Gastrocnemius medialis (tissue), 4 donors: ENCODE data around the gene PLXNB3. TPM values are rescaled to one million over a fixed set of nuclear protein-coding genes. Genes with fewer than 3 reads are reported as not detected.

ENCODE experiments used
- ATAC-seq, 2 donors: fragments of 150-250 bp; one replicate each; pipeline ENCODE4 v1.9.1; 2016
- DNase-seq, 2 donors: peaks; one replicate each; pipeline ENCODE4 v3.0.0-alpha.2; 2019
- H3K27ac ChIP-seq, 4 donors: fragments of 200-600 bp; sonication (generic); 1 replicate in 1 of 4; 2 replicates in 3 of 4; pipeline ENCODE4 v1.5.1; 2016 to 2018; ENCODE audit warnings: mild to moderate bottlenecking in 2 of 4, moderate library complexity in 1 of 4
- H3K27me3 ChIP-seq, 3 donors: fragments of 200-600 bp; sonication (generic) in 2 of 3; 1 replicate in 1 of 3; 2 replicates in 2 of 3; pipeline versions ENCODE4 v1.5.1 to v1.6.0; 2016 to 2019; ENCODE audit warnings: mild to moderate bottlenecking in 1 of 3, moderate library complexity in 1 of 3
- H3K36me3 ChIP-seq, 2 donors: fragments of 200-600 bp; sonication (generic) in 1 of 2; one replicate each; pipeline ENCODE4 v1.5.1; 2017 to 2018
- H3K4me1 ChIP-seq, 2 donors: fragments of 200-600 bp; sonication (generic) in 1 of 2; one replicate each; pipeline ENCODE4 v1.5.1; 2016 to 2017; ENCODE audit warnings: mild to moderate bottlenecking in 2 of 2
- H3K4me3 ChIP-seq, 4 donors: fragments of 200-600 bp; sonication (generic) in 3 of 4; 1 replicate in 1 of 4; 2 replicates in 3 of 4; pipeline ENCODE4 v1.5.1; 2016 to 2019; ENCODE audit warnings: mild to moderate bottlenecking in 2 of 4
- H3K9me3 ChIP-seq, 3 donors: fragments of 200-600 bp; sonication (generic) in 2 of 3; 1 replicate in 1 of 3; 2 replicates in 2 of 3; pipeline ENCODE4 v1.5.1; 2016 to 2019
- POLR2A ChIP-seq, 2 donors: fragments of 450-650 bp; IDR thresholded peaks; one replicate each; pipeline ENCODE4 v1.6.1; 2017; ENCODE audit warnings: antibody characterized with exemption in 2 of 2, mild to moderate bottlenecking in 2 of 2, moderate library complexity in 2 of 2
- in situ Hi-C, 4 donors: fragments of 200-750 bp; cut with MboI; loops; one replicate each; pipeline versions ENCODE4 v1.15.0 to v1.8.0; 2017; ENCODE audit warnings: low sequenced_read_pairs in 4 of 4
- intact Hi-C: fragments of 100-400 bp; cut with DNase I; formaldehyde crosslinking; loops from one replicate; pipeline ENCODE4 v1.15.1; 2023; ENCODE audit warnings: low total_unique reads
- total RNA-seq, 4 donors: library from RNA; depleted of rRNA; stranded (reverse); fragments of >200 nt; gene quantifications; one replicate each; pipeline versions ENCODE4 v1.1.0 to v1.2.3, GENCODE V29; 2016
- TF ChIP-seq, protein P1 (sequence below), 5 experiments: fragments of 450-650 bp in 3 of 5; fragments of 200-600 bp in 2 of 5; sonication (generic) in 2 of 5; IDR thresholded peaks in 4 of 5; conservative IDR thresholded peaks in 1 of 5; 1 replicate in 4 of 5; 2 replicates in 1 of 5; pipeline ENCODE4 v1.5.1; 2016 to 2019; ENCODE audit warnings: antibody characterized with exemption in 5 of 5, mild to moderate bottlenecking in 3 of 5, moderate library complexity in 3 of 5

PLXNB3 gene
- total RNA-seq, 4 donors from 2014 or later, result 0.10 to 1.1 (median 0.13) TPM

DNA sequence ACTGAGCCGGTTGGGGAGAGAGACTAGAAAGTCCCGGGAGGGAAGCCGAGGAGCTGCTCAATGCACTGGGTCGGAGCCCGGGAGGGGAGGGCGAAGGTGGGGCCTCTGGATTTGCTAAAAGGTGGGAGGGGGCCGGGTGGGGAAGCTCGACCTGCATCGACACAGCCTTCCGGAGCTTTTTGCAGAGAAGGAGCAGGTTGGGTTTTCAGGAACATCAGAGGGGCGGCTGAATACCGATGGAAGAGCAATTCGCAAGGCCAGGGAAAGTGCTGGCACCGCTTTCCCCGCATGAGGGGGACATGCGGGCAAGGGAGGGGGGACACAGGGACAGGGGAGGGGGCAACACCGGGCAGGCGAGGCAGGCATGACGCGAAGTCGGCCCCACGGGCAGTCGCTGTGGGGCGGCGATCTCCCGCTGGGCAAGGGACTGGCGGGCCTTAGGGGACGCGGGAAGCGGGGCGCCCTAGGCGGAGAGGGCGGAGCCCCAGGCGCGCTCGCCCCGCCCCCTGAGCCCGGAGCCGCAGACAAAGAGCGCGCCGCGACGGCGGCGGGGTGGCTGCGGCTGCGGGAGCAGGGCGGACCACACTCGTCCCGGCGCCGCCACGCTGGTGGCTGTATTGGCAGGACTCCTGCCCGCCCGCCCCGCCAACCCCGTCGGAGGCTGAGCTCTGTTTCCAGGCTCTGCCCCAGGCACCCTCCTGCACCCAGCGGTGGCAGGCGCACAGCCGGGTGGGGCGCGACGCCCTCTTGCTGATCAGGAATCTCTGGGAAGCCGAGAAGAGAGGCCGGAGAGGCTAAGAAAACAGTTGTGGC is 54.7 kb downstream of the PLXNB3 start:
- H3K4me3 ChIP-seq, result peak overlapping the region; percentile 41 to 56 (median 47)
- TF ChIP-seq, protein P1, sequence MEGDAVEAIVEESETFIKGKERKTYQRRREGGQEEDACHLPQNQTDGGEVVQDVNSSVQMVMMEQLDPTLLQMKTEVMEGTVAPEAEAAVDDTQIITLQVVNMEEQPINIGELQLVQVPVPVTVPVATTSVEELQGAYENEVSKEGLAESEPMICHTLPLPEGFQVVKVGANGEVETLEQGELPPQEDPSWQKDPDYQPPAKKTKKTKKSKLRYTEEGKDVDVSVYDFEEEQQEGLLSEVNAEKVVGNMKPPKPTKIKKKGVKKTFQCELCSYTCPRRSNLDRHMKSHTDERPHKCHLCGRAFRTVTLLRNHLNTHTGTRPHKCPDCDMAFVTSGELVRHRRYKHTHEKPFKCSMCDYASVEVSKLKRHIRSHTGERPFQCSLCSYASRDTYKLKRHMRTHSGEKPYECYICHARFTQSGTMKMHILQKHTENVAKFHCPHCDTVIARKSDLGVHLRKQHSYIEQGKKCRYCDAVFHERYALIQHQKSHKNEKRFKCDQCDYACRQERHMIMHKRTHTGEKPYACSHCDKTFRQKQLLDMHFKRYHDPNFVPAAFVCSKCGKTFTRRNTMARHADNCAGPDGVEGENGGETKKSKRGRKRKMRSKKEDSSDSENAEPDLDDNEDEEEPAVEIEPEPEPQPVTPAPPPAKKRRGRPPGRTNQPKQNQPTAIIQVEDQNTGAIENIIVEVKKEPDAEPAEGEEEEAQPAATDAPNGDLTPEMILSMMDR (IDR thresholded peaks at IDR 0.05 in 4 of 5, conservative IDR thresholded peaks at IDR 0.05 in 1 of 5), result no peak
- no peak for TF ChIP-seq POLR2A (IDR thresholded peaks at IDR 0.05)
- H3K27ac ChIP-seq, result no peak overlapping the region
- intact Hi-C loops, result no loop called here
- H3K36me3 ChIP-seq, result no peaks in the 10 kb centered on the region
- peaks cover 0 to 10% (median 8%) of the 10 kb centered on the region in 3 donors for H3K27me3 ChIP-seq
- H3K9me3 ChIP-seq, result no peaks in the 10 kb centered on the region
- ATAC-seq, result peak in 1 of 2 donors; percentile 60
- no peak for DNase-seq
- H3K4me1 ChIP-seq, result no peaks in the 10 kb centered on the region
- in situ Hi-C loops, result no loop called here

DNA sequence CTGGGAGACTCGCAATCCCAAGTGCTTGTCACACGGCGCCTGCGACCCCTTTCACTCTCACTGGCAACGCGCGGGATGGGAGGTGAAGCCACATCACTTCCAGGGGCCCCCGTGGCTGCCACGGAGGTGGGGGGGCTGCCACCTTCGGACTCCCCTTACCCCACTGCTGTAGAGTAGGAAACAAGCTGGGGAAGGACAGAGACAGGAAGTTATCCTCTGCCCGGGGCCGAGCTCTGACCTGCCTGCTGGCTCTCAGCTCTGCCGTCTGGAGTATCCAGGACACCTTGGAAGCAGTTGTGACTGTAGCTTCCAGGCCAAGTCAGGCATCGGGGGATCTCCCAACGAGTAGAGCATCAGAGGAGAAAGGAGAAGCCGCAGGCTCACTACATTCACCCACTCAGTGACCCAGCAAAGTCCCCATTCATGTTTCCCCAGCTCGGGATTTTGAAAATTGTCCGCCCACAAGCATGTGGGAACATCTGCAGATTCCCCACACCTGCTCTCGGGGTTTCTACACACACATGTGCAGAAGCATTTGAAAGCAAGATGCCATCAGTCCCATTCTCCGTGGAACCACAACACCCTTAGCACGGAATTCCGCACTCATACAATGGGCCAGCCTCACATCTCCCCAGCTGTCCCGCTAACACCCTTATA is 55.5 kb downstream of the PLXNB3 start:
- intact Hi-C loops (no loop called here), in situ Hi-C loops (no loop called here)
- H3K27me3 ChIP-seq, result peaks cover 0 to 10% (median 8%) of the 10 kb centered on the region in 3 donors
- ATAC-seq, result no peak
- no peak overlapping the region for H3K27ac ChIP-seq
- TF ChIP-seq, protein P1 (IDR thresholded peaks at IDR 0.05 in 4 of 5, conservative IDR thresholded peaks at IDR 0.05 in 1 of 5), result no peak
- TF ChIP-seq POLR2A (IDR thresholded peaks at IDR 0.05), result no peak
- H3K36me3 ChIP-seq, result no peaks in the 10 kb centered on the region
- H3K4me3 ChIP-seq, result peak overlapping the region; percentile 41 to 56 (median 47)
- DNase-seq, result no peak
- no peaks in the 10 kb centered on the region for H3K9me3 ChIP-seq
- no peaks in the 10 kb centered on the region for H3K4me1 ChIP-seq

DNA sequence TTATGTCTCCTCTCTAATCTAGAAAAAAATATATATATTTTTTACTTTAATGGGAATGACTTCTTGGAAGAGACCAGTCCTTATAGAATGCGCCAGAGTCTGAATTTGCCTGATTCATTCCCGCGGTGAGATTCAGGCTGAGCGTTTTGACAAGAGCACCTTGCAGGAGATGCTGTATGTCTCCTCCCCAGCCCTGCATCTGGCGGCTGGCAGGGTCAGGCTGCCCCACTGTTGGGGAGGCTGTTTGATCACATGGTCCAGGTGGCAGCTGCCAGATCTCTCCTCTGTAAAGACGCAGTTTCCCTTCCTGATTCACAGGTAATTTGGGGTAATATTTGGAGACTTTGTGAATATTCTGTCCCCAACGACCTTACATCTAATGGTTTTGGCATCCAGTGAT is 56.6 kb downstream of the PLXNB3 start:
- TF ChIP-seq POLR2A (IDR thresholded peaks at IDR 0.05), result no peak
- TF ChIP-seq, protein P1 (IDR thresholded peaks at IDR 0.05 in 4 of 5, conservative IDR thresholded peaks at IDR 0.05 in 1 of 5), result no peak
- no peaks in the 10 kb centered on the region for H3K4me1 ChIP-seq
- H3K27me3 ChIP-seq, result peaks cover 0 to 10% (median 8%) of the 10 kb centered on the region in 3 donors
- DNase-seq, result no peak
- in situ Hi-C loops (no loop called here), intact Hi-C loops (no loop called here)
- no peak overlapping the region for H3K4me3 ChIP-seq
- H3K27ac ChIP-seq, result no peak overlapping the region
- ATAC-seq, result no peak
- no peaks in the 10 kb centered on the region for H3K9me3 ChIP-seq
- no peaks in the 10 kb centered on the region for H3K36me3 ChIP-seq

DNA sequence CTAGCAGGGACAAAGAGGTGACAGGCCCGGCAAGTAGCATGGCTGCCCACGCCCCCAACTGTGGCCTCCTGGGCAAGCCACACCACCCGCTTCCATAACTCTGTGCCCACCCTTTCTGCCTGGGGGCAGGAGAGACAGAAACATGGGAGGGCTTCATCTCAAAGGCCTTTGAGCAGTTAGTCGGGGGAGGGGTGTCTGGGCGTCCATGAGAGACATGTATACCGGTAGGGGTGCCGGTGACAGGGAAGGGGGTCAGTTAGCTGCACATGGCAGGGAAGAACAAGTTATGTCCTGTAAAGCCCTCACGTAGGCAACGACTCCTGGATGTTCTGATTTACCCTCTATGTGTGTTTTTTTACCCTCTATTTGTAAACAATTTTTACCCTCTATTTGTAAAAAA is 57.0 kb downstream of the PLXNB3 start:
- Histone ChIP-seq H3K27me3 (peaks cover 0 to 10% (median 8%) of the 10 kb centered on the region in 3 donors), H3K36me3 (no peaks in the 10 kb centered on the region), H3K27ac (no peak overlapping the region), H3K4me1 (no peaks in the 10 kb centered on the region), H3K4me3 (no peak overlapping the region), H3K9me3 (no peaks in the 10 kb centered on the region)
- in situ Hi-C loops (no loop called here), intact Hi-C loops (no loop called here)
- ATAC-seq (no peak), DNase-seq (no peak)
- TF ChIP-seq, protein P1 (IDR thresholded peaks at IDR 0.05 in 4 of 5, conservative IDR thresholded peaks at IDR 0.05 in 1 of 5), result no peak
- TF ChIP-seq POLR2A (IDR thresholded peaks at IDR 0.05), result no peak
